Measurements from ENCODE around the gene MTX2.
"Not testable (repeated sequence)": the region's sequence is repeated elsewhere in the genome, so short reads cannot be mapped to it uniquely, and the experiment has no call there.

Gene MTX2

GRCh38 chr2:176285321-176285720 lies 16.1 kb downstream of the MTX2 start:
- no peak for DNase-seq (ENCODE audit: low read depth in 3 of 3, low spot score in 1 of 3)

- DNase-seq (ENCODE audit: low read depth in 3 of 3, low spot score in 1 of 3), result no peak
These were observed 22.1 kb downstream of the MTX2 start for GRCh38 chr2:176291335-176291734.

DNA sequence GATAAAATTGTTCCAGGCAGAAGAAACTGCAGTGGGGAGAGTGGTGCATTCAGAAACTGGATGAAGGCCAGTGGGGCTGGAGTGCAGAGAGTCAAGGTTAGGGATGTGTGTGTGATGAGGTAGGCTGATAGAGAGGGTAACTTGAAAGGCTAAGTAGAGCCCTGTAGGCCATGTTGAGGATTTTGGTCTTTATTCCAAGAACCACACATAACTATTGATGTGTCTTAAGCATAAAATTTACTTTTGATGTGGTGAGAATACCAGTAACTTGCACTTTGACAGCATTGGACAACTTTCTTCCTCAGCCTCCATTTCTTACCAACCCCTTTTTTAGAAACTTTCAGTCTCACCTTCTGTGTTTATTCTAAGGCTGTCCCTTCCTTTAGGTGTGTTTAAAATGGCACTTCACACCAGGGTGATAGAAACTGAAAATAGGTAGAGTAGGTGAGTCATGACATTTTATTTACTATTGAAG lies 22.6 kb downstream of the MTX2 start:
- no peak for DNase-seq (ENCODE audit: low read depth in 3 of 3, low spot score in 1 of 3)

DNA sequence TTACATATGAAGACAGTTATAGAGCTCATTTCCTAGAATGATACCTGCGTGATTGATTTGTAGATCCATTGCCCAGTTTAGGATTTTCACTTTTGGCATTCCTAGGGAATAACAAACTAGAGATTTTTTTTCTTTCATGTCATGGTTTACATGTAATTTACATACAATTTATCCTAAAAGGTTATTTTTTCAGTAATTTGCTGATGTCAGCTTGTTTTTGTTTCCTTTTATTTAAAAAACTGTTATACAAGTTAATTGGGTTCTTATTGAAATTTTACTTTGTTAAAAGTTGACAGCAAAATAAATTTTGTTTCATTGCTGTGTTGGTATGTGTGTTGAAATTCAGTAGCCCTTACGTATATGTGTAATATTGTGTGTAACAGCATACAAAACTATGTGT lies 23.4 kb downstream of the MTX2 start:
- DNase-seq (ENCODE audit: low read depth in 3 of 3, low spot score in 1 of 3), result no peak

GRCh38 chr2:176293334-176293733 lies 24.1 kb downstream of the MTX2 start:
- DNase-seq (ENCODE audit: low read depth in 3 of 3, low spot score in 1 of 3), result no peak

- DNase-seq (ENCODE audit: low read depth in 3 of 3, low spot score in 1 of 3), result no peak
These were observed 27.8 kb downstream of the MTX2 start for GRCh38 chr2:176297067-176297466.

DNA sequence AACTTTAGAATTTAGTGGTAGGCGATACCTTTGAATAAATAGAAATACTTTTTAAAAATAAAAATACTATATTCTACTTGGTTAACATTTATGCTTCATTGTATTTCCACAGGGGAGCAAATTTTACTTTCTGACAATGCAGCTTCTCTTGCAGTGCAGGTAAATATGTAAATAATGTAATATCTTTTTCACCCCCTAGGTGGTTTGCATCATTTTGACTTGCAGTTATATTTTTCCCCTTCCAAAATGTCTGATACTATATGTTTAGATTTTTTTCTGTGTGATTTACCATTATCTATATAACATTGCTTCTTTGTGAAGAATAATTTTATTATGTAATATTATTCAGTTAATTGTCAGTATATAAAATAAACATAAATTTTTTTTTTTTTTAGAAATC lies 28.5 kb downstream of the MTX2 start:
- DNase-seq (ENCODE audit: low read depth in 3 of 3, low spot score in 1 of 3), result no peak

DNA sequence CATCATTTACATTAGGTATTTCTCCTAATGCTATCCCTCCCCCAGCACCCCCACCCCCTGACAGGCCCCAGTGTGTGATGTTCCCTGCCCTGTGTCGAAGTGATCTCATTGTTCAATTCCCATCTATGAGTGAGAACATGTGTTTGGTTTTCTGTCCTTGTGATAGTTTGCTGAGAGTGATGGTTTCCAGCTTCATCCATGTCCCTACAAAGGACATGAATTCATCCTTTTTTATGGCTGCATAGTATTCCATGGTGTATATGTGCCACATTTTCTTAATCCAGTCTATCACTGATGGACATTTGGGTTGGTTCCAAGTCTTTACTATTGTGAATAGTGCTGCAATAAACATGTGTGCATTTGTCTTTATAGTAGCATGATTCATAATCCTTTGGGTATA lies 36.8 kb downstream of the MTX2 start:
- DNase-seq (ENCODE audit: low read depth in 3 of 3, low spot score in 1 of 3), result not testable (repeated sequence)

GRCh38 chr2:176317199-176317598 lies 48.0 kb downstream of the MTX2 start:
- DNase-seq (ENCODE audit: low read depth in 3 of 3, low spot score in 1 of 3), result no peak

DNA sequence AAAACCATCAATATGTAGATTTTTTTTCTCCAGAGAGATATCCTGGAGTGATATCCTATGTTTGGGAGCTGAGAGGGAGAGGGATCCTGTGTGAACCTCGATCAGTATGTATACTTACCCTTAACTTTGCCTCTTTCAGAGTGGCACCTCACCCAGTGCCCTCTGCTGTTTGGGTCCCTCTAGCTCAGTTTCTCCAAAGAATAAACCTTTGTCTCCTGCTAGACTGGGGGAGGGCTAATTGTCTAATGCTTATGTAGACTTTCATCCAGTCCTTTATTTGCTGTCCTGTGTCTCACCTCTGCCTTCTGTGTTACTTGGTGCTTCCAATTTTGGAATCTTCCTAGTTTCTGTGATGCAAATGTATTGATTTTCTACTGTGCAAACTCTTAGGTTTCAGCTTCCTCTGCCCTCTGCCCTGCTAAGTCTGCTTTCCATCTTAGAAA lies 48.4 kb downstream of the MTX2 start:
- DNase-seq (ENCODE audit: low read depth in 3 of 3, low spot score in 1 of 3), result no peak

DNA sequence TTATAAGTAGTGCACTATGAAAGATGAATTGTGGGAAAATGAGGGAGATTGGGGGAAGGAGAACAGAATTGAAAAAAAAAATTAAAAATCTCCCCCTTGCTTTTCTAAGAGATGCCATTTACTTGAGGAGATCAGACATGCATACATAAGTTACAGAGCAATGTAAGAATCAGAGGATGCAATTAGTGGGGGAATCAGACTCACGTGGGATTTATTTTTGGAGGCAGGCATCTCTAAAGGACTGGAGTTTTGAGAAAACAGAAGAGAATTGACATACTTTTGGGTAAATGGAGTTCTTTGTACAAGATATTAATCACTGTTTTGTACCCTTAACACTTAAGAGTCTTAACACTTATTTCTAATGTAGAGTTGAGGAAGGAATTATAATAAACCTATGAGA lies 52.7 kb downstream of the MTX2 start:
- DNase-seq (ENCODE audit: low read depth in 3 of 3, low spot score in 1 of 3), result no peak

DNA sequence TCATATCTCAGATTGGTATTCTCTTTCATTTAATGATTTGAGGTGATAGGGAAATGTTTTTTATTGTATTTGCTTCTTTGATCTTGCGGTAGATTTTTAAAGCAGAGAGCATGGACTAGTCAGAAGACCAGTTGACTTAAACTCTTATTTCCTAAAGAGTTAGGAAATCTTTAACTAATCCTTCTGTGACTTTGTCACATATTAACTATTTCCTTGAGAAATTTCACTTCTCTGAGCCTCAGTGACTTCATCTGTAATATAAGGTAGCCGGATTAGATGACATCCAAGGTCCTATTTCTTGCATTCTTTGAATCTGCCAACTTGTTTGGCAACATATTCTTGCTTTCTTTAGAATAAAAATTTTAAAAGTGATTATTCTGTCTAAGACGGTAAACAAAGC lies 55.6 kb downstream of the MTX2 start:
- DNase-seq (ENCODE audit: low read depth in 3 of 3, low spot score in 1 of 3), result no peak

GRCh38 chr2:176325732-176326131 lies 56.5 kb downstream of the MTX2 start:
- no peak for DNase-seq (ENCODE audit: low read depth in 3 of 3, low spot score in 1 of 3)

GRCh38 chr2:176328149-176328548 lies 58.9 kb downstream of the MTX2 start:
- DNase-seq (ENCODE audit: low read depth in 3 of 3, low spot score in 1 of 3), result no peak

DNA sequence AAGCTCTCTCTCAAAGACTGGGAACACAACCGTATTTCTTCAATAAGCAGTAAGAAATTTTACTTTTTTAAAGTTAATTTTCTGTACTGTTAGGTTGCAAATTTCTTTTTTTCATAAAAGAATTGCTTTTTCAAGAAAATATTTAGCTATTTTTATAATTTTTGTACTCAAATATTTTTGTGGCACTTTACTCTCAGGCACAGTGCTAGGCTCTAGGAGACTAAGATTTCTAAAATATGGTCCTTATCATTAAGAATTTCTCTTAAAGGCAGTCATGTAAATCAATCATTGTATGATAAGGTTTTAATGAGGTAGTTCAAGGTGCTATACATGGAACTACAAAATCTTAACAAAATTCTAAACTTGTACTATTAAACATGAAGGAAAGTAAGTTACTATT lies 61.4 kb downstream of the MTX2 start:
- DNase-seq (ENCODE audit: low read depth in 3 of 3, low spot score in 1 of 3), result no peak

- DNase-seq (ENCODE audit: low read depth in 3 of 3, low spot score in 1 of 3), result no peak
These were observed 62.4 kb downstream of the MTX2 start for GRCh38 chr2:176331646-176332045.

DNA sequence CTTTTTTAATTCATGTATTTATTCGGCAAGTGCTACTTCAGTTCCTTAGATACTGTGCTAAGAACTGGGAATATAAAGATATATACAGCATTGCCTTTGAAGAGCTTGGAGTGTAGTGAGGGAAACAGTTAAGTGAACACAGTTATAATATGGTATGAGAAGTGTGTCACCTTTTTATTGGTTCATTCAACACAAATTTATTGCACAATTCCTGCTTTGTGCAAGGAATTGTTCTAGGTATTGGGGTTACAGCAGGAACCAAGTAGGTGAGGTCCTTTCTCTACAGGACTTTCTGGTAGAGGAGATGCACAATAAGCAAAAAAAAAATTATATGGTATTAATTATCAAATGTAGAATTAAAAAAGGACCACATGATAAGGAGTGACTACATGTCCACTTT lies 65.5 kb downstream of the MTX2 start:
- no peak for DNase-seq (ENCODE audit: low read depth in 3 of 3, low spot score in 1 of 3)

GRCh38 chr2:176338395-176338794 lies 69.2 kb downstream of the MTX2 start:
- DNase-seq (ENCODE audit: low read depth in 3 of 3, low spot score in 1 of 3), result no peak

GRCh38 chr2:176339208-176339607 lies 70.0 kb downstream of the MTX2 start:
- DNase-seq (ENCODE audit: low read depth in 3 of 3, low spot score in 1 of 3), result no peak

DNA sequence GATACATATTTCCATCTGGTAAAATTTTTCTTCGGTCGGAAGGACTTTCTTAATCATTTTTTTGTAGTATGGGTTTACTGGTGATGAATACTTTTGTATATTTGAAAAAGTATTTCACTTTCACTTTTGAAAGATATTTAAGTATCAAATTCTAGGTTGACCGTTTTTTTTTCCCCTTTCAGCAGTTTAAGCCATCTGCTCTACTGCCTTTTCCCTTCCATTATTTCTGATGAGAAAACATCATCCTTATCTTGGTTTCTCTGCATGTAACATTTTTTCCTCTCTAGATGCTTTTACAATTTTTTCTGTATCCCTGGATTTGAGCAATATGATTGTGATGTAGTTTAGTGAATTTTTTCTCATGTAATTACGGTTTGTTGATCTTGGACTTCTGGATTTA lies 87.0 kb downstream of the MTX2 start:
- DNase-seq (ENCODE audit: low read depth in 3 of 3, low spot score in 1 of 3), result no peak

DNA sequence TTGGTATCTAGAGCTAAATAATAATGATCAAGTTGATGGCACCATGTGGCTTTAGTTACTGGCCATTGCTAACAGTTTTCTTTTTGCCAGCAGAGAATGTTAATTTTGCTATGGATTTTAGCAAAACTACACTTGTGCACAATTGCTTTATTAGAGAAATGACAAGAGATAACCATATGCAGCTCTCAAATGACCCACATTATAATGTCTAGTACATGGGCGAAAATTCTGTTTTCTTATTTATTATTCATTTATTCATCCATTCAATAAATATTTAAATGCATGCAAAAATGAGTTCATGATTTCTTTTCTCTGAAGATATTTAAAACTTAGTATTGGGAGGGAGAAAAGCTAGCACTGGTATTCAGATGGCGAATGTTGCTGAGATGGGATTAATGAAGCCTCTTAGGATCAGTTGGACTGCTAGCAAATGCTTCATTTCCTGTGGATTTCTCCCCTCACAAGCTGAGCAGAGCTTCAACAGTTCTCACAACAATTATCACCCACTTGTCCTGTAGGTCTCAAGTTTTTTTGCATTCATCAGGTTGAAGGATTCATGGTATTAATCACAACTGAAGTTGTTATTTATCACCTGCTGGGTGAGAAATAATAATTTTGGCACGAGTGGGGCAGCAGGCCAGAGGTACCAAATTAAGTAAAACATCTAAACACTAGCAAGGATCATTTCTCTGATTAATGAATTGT lies 95.2 kb downstream of the MTX2 start:
- DNase-seq (ENCODE audit: low read depth in 3 of 3, low spot score in 1 of 3), result no peak

DNA sequence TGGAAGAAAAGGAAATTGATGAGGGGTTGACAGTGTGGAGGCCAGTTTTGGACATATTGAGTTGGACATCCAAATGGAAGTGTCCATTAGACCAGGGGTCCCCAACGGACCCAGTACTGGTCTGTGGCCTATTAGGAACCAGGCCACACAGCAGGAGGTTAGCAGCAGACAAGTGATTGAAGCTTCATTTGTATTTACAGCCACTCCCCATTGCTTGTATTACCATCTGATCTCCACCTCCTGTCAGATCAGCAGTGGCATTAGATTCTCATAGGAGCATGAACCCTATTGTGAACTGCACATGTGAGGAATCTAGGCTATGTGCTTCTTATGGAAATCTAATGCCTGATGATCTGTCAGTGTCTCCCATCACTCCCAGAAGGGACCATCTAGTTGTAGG lies 99.1 kb downstream of the MTX2 start:
- DNase-seq (ENCODE audit: low read depth in 3 of 3, low spot score in 1 of 3), result no peak

- DNase-seq (ENCODE audit: low read depth in 3 of 3, low spot score in 1 of 3), result no peak
These were observed 101.4 kb downstream of the MTX2 start for GRCh38 chr2:176370467-176371171.

All from stimulated activated CD4-positive, alpha-beta T cell treated with anti-CD3 and anti-CD28 coated beads, TNF-alpha, amount 100 ng/mL, for 1 hour (primary cell).